ENCODE data around the gene IFITM10.

GRCh38 chr11:1761110-1761856, 10.9 kb upstream of the IFITM10 start:
- TF ChIP-seq, protein P1, sequence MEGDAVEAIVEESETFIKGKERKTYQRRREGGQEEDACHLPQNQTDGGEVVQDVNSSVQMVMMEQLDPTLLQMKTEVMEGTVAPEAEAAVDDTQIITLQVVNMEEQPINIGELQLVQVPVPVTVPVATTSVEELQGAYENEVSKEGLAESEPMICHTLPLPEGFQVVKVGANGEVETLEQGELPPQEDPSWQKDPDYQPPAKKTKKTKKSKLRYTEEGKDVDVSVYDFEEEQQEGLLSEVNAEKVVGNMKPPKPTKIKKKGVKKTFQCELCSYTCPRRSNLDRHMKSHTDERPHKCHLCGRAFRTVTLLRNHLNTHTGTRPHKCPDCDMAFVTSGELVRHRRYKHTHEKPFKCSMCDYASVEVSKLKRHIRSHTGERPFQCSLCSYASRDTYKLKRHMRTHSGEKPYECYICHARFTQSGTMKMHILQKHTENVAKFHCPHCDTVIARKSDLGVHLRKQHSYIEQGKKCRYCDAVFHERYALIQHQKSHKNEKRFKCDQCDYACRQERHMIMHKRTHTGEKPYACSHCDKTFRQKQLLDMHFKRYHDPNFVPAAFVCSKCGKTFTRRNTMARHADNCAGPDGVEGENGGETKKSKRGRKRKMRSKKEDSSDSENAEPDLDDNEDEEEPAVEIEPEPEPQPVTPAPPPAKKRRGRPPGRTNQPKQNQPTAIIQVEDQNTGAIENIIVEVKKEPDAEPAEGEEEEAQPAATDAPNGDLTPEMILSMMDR (IDR thresholded peaks at IDR 0.05) = no peak
- TF ChIP-seq POLR2AphosphoS5 (IDR thresholded peaks at IDR 0.05; ENCODE audit: low read depth, low read length) = no peak

Data from Panc1 (cell line).